ENCODE results near the gene TCEAL4. TPM values are rescaled to one million over a fixed set of nuclear protein-coding genes. Genes with fewer than 3 reads are reported as not detected.
A peak's percentile ranks its signal among the peaks of the same experiment; 100 is the strongest.
"Not testable (repeated sequence)": the region's sequence is repeated elsewhere in the genome, so short reads cannot be mapped to it uniquely, and the experiment has no call there.

The TCEAL4 gene
- total RNA-seq, 2 experiments from 2014 or later = 4.0 TPM

DNA sequence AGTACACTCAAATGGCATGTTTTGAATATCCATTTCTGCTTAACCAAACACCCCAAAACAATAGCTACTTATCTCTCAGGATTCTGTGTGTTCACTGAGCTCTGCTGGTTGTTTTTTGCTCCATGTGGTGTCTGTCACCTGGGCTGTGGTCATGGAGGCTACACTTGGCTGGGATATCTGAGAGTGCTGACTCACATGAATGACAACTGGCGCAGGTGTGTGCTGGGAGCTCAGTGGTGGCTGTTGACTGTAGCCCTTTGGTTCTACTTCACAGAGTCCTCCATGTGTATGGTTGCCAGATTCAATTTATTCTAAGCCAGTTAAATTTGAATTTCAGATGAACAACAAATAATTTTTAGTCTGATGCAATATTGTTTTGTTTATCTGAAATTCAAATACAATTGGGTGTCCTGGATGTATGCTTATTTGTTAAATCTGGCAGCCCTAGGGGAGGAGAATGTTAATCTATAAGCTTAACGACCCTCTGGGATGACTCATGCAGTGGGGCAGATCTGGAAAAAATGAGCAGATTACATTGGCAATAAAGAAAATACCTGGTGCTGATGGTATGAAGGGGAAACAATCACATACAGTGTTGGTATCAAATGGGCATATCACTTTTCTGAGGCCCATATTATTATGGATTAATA lies 28.2 kb upstream of the TCEAL4 start:
- Mint-ChIP-seq H3K4me1 (ENCODE audit: low read depth) (peaks cover 3% of the 10 kb centered on the region), H3K27me3 (ENCODE audit: low read depth) (peaks cover 5% of the 10 kb centered on the region), H3K9me3 (ENCODE audit: insufficient read depth) (no peaks in the 10 kb centered on the region), H3K36me3 (ENCODE audit: low read depth) (no peaks in the 10 kb centered on the region), H3K27ac (no peak overlapping the region), H3K4me3 (no peak overlapping the region)
- DNase-seq (no peak), ATAC-seq (no peak)
- ChIA-PET POLR2A (no interaction called here), CTCF (no interaction called here)

DNA sequence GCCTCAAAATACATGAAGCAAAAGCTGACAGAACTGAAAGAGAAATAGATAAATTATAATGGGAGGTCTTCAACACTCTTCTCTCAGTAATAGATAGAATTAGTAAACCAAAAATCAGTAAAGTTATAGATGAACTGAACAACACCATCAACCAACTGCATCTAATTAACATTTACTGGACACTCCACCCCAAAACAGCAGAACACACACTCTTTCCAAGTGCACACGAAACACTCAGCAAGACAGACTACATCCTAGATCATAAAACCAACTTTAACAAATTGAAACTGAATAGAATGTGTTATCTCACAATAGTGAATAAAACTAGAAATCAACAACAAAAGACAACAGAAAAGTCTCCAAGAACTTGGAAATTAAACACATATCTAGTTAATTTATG lies 25.1 kb upstream of the TCEAL4 start:
- H3K9me3 Mint-ChIP-seq (ENCODE audit: insufficient read depth) = no peaks in the 10 kb centered on the region
- CTCF ChIA-PET = interaction anchor here (1.6 kb wide), 1 partner anchor 27 kb away, joined by 5 read pairs; no protein-coding TSS in a partner anchor

DNA sequence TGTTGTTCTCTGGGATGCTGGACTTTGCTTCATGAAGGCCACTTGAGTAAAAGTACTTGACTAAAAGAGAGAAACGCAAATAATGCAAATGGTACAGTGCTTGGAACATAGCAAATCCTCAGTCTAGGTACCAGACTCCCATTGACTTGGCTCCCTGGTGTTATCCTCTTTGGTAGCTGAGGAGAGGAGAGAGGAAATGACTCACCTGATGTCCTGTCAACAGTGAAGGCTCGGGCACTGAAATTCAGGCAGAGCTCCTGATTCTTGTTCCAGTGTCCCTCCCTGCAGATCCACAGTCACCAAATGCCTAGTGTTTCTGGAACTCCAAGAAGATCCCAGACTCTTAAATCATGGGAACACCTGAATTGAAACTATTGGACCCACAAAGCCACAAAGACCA lies 22.5 kb upstream of the TCEAL4 start:
- ATAC-seq = no peak
- Mint-ChIP-seq H3K27ac (no peak overlapping the region), H3K4me1 (ENCODE audit: low read depth) (no peaks in the 10 kb centered on the region), H3K27me3 (ENCODE audit: low read depth) (peaks cover 5% of the 10 kb centered on the region), H3K36me3 (ENCODE audit: low read depth) (no peaks in the 10 kb centered on the region), H3K4me3 (no peak overlapping the region), H3K9me3 (ENCODE audit: insufficient read depth) (no peaks in the 10 kb centered on the region)
- ChIA-PET CTCF (no interaction called here), POLR2A (no interaction called here)
- no peak for DNase-seq

More for the DNA sequence above, 25.1 kb upstream of the TCEAL4 start:
- Mint-ChIP-seq H3K27ac (no peak overlapping the region), H3K27me3 (ENCODE audit: low read depth) (peaks cover 5% of the 10 kb centered on the region), H3K4me3 (no peak overlapping the region), H3K36me3 (ENCODE audit: low read depth) (no peaks in the 10 kb centered on the region), H3K4me1 (ENCODE audit: low read depth) (no peaks in the 10 kb centered on the region)
- no peak for ATAC-seq
- no peak for DNase-seq
- POLR2A ChIA-PET = no interaction called here

DNA sequence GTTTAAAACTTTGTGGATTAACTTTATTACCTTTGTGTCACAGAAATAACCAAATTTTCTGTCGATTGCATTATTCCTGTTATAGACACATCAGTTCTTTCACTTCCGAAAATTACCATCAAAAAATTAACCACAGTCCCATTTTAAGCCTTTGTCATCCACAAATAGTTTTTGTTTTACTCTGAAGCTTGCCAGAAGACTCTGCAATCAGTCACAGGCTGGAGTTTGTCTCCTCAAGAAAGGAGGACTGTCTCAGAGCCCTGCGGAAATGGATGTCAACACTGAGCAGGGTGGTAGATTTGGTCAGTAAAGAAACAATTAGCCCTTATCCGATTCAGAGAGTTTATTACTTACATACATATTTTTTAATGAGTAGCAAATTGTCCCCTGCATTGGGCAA lies 20.1 kb upstream of the TCEAL4 start:
- no peak overlapping the region for H3K27ac Mint-ChIP-seq
- H3K4me3 Mint-ChIP-seq = no peak overlapping the region
- H3K9me3 Mint-ChIP-seq (ENCODE audit: insufficient read depth) = no peaks in the 10 kb centered on the region
- ChIA-PET POLR2A (no interaction called here), CTCF (no interaction called here)
- no peaks in the 10 kb centered on the region for H3K36me3 Mint-ChIP-seq (ENCODE audit: low read depth)
- ATAC-seq = no peak
- H3K4me1 Mint-ChIP-seq (ENCODE audit: low read depth) = no peaks in the 10 kb centered on the region
- no peak for DNase-seq
- H3K27me3 Mint-ChIP-seq (ENCODE audit: low read depth) = peaks cover 5% of the 10 kb centered on the region

DNA sequence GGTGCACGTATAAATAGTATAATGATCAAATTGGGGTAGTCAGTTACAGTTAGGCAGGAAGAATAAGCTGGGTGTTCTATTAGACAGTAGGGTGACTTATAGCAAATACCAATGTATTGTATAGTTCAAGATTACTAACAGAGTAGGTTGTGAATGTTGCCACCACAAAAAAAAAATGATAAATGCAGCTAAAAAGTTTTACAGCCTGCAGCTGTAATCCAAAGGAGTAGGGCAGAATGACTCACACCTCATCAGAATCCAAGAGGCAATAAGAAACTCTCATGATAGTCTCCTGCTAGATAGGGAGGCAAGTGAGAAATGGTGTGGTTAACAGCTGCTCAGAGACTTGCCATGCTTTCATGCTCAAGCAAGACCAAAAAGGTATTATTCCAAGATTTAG lies 19.6 kb upstream of the TCEAL4 start:
- ATAC-seq = no peak
- POLR2A ChIA-PET = no interaction called here
- CTCF ChIA-PET = no interaction called here
- no peak for DNase-seq
- Mint-ChIP-seq H3K4me1 (ENCODE audit: low read depth) (no peaks in the 10 kb centered on the region), H3K27ac (no peak overlapping the region), H3K9me3 (ENCODE audit: insufficient read depth) (no peaks in the 10 kb centered on the region), H3K36me3 (ENCODE audit: low read depth) (no peaks in the 10 kb centered on the region), H3K4me3 (no peak overlapping the region), H3K27me3 (ENCODE audit: low read depth) (peaks cover 3% of the 10 kb centered on the region)

DNA sequence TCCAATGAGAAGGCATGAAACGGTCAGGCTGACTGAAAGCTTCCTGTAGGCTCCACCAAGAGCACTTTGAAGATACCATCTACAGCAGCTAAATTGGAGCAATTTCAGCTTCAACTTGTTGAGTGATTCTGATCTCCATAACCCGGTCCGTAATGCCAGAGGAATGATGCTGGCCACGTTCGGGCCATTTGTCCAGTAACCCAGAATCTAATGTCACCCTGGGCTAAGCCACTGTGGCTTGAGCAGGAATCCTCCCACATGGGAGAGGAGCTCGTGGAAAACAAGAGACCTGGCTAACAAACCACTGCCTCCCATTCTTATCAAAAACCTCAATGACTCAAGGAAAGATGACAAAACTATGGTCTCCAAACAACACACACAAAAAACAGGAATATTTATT lies 14.2 kb upstream of the TCEAL4 start:
- Mint-ChIP-seq H3K4me1 (ENCODE audit: low read depth) (no peaks in the 10 kb centered on the region), H3K36me3 (ENCODE audit: low read depth) (no peaks in the 10 kb centered on the region), H3K27ac (no peak overlapping the region), H3K9me3 (ENCODE audit: insufficient read depth) (no peaks in the 10 kb centered on the region), H3K27me3 (ENCODE audit: low read depth) (peaks cover 6% of the 10 kb centered on the region), H3K4me3 (no peak overlapping the region)
- ChIA-PET CTCF (no interaction called here), POLR2A (no interaction called here)
- no peak for ATAC-seq
- DNase-seq = no peak

DNA sequence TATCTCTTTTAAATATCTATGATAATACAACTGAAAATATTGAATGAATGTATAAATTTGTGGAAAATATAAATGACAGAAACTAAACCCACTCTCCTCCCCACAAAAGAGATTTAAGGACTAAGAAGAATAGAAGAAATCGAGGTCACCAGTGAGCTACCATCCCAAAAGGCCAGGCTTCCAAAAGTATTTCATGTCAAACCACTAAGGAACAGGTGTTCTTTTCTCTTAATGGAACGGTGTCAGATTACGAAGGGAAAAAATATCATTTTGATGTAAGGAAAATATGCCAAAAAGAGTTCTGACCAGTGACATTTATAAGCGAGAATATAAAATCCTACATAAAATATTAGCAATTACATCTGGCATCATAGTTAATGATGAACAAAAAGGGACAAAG lies 13.6 kb upstream of the TCEAL4 start:
- ChIA-PET CTCF (no interaction called here), POLR2A (no interaction called here)
- no peak overlapping the region for H3K4me3 Mint-ChIP-seq
- H3K27ac Mint-ChIP-seq = no peak overlapping the region
- peaks cover 6% of the 10 kb centered on the region for H3K27me3 Mint-ChIP-seq (ENCODE audit: low read depth)
- H3K36me3 Mint-ChIP-seq (ENCODE audit: low read depth) = no peaks in the 10 kb centered on the region
- no peaks in the 10 kb centered on the region for H3K4me1 Mint-ChIP-seq (ENCODE audit: low read depth)
- H3K9me3 Mint-ChIP-seq (ENCODE audit: insufficient read depth) = no peaks in the 10 kb centered on the region
- DNase-seq = no peak
- ATAC-seq = no peak

DNA sequence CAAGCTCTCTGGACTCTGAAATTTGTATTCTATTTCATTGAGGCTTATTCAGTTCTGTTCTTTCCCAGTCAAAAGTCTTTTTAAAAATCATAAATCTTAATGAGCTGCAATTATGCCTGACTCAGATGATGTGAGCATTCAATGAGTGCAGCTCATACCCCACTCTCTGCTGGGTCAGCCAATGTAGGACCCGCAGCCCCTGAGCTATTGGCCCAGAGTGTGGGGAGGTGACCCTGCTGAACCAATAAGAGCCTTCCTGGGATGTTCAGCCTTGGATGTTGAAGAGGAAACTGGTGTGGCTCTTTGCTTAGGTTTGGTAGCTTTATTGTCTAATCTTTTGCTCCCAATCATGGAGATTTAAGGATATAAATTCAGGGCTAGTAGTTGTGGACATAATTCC lies 12.1 kb upstream of the TCEAL4 start:
- ChIA-PET CTCF (no interaction called here), POLR2A (no interaction called here)
- no peak for ATAC-seq
- no peak overlapping the region for H3K27ac Mint-ChIP-seq
- H3K4me3 Mint-ChIP-seq = no peak overlapping the region
- no peak for DNase-seq
- no peaks in the 10 kb centered on the region for H3K4me1 Mint-ChIP-seq (ENCODE audit: low read depth)
- H3K27me3 Mint-ChIP-seq (ENCODE audit: low read depth) = peaks cover 8% of the 10 kb centered on the region
- H3K36me3 Mint-ChIP-seq (ENCODE audit: low read depth) = no peaks in the 10 kb centered on the region
- H3K9me3 Mint-ChIP-seq (ENCODE audit: insufficient read depth) = no peaks in the 10 kb centered on the region

DNA sequence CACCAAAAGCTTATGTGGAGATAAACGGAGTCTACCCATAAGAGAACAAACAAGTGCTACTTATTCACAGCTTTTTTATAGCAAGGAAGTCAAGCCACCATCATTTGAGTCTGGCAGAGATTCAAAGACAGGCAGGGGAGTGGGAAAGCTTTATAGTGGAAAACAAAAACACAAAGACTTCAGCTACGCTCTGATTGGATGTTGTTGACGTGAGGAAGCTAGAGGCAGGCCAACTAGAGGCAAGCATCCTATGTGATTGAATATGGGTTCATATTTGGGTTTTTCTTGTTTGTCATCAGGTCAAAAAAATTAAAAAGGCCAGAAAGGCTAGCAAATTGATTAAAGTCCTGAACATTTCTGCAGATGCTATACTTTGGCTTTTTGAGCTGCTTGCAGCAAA lies 719 bp upstream of the TCEAL4 start:
- DNase-seq = no peak
- no peak overlapping the region for H3K27ac Mint-ChIP-seq
- no peaks in the 10 kb centered on the region for H3K9me3 Mint-ChIP-seq (ENCODE audit: insufficient read depth)
- H3K36me3 Mint-ChIP-seq (ENCODE audit: low read depth) = no peaks in the 10 kb centered on the region
- no peak overlapping the region for H3K4me3 Mint-ChIP-seq
- peaks cover 6% of the 10 kb centered on the region for H3K27me3 Mint-ChIP-seq (ENCODE audit: low read depth)
- no peak for ATAC-seq
- ChIA-PET CTCF (no interaction called here), POLR2A (no interaction called here)
- H3K4me1 Mint-ChIP-seq (ENCODE audit: low read depth) = peaks cover 4% of the 10 kb centered on the region

DNA sequence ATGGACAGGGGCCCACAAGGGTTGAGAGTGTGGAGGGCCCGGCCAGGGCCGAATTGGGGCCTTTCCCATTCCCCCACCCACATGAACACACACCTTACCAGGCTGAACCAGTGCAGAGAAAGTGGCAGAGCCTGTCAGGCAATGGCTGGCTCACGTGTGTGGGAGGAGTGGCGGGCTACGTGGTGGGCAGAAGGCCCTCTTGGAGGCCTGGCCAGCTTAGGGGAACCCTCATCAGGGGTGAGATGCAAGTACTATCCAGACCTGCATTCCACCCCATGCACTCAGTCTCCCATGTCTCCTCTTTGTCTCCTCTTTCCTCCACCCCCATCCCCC lies 965 bp downstream of the TCEAL4 start:
- H3K27ac Mint-ChIP-seq = no peak overlapping the region

DNA sequence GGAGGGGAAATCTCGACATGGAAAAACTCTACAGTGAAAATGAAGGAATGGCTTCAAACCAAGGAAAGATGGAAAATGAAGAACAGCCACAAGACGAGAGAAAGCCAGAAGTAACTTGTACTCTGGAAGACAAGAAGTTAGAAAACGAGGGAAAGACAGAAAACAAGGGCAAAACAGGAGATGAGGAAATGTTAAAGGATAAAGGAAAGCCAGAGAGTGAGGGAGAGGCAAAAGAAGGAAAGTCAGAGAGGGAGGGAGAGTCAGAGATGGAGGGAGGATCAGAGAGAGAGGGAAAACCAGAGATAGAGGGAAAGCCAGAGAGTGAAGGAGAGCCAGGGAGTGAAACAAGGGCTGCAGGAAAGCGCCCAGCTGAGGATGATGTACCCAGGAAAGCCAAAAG lies 1.3 kb downstream of the TCEAL4 start:
- CTCF ChIA-PET = no interaction called here

More for the DNA sequence above, 965 bp downstream of the TCEAL4 start:
- Mint-ChIP-seq H3K4me3 (peak overlapping the region; percentile 76), H3K36me3 (ENCODE audit: low read depth) (no peaks in the 10 kb centered on the region), H3K9me3 (ENCODE audit: insufficient read depth) (no peaks in the 10 kb centered on the region), H3K27me3 (ENCODE audit: low read depth) (peaks cover 5% of the 10 kb centered on the region), H3K4me1 (ENCODE audit: low read depth) (peaks cover 4% of the 10 kb centered on the region)
- ChIA-PET CTCF (no interaction called here), POLR2A (no interaction called here)
- DNase-seq = no peak
- no peak for ATAC-seq

DNA sequence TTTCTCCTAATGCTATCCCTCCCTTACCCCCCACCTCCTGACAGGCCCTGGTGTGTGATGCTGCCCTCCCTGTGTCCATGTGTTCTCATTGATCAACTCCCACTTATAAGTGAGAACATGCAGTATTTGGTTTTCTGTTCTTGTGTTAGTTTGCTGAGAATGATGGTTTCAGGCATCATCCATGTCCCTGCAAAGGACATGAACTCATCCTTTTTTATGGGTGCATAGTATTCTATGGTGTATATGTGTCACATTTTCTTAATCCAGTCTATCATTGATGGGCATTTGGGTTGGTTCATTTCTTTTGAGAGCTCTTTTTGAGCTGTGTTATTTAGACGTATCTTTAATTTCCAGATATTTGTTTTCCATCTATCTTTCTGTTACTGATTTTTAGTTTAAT lies 7.0 kb downstream of the TCEAL4 start:
- DNase-seq; CTCF ChIA-PET; H3K27ac Mint-ChIP-seq; ATAC-seq; H3K27me3 Mint-ChIP-seq (ENCODE audit: low read depth); H3K4me1 Mint-ChIP-seq (ENCODE audit: low read depth); POLR2A ChIA-PET; H3K4me3 Mint-ChIP-seq; H3K9me3 Mint-ChIP-seq (ENCODE audit: insufficient read depth); H3K36me3 Mint-ChIP-seq (ENCODE audit: low read depth): not testable (repeated sequence)

More for the DNA sequence above, 1.3 kb downstream of the TCEAL4 start:
- H3K27me3 Mint-ChIP-seq (ENCODE audit: low read depth) = peaks cover 1% of the 10 kb centered on the region
- peaks cover 4% of the 10 kb centered on the region for H3K4me1 Mint-ChIP-seq (ENCODE audit: low read depth)
- DNase-seq = no peak
- H3K36me3 Mint-ChIP-seq (ENCODE audit: low read depth) = no peaks in the 10 kb centered on the region
- POLR2A ChIA-PET = no interaction called here
- no peak for ATAC-seq
- no peaks in the 10 kb centered on the region for H3K9me3 Mint-ChIP-seq (ENCODE audit: insufficient read depth)
- no peak overlapping the region for H3K27ac Mint-ChIP-seq
- H3K4me3 Mint-ChIP-seq = no peak overlapping the region

DNA sequence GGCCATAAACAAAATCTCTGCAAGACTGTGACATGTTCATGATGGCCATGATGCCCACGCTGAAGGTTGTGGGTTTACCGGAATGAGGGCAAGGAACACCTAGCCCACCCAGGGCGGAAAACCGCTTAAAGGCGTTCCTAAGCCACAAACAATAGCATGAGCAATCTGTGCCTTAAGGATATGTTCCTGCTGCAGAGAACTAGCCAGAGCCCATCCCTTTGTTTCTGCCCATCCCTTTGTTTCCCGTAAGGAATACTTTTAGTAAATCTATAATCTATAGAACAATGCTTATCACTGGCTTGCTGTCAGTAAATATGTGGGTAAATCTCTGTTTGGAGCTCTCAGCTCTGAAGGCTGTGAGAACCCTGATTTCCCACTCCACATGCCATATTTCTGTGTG lies 9.9 kb downstream of the TCEAL4 start:
- H3K27ac Mint-ChIP-seq; H3K27me3 Mint-ChIP-seq (ENCODE audit: low read depth); CTCF ChIA-PET; H3K9me3 Mint-ChIP-seq (ENCODE audit: insufficient read depth); ATAC-seq; H3K4me3 Mint-ChIP-seq; H3K4me1 Mint-ChIP-seq (ENCODE audit: low read depth); POLR2A ChIA-PET; H3K36me3 Mint-ChIP-seq (ENCODE audit: low read depth); DNase-seq: not testable (repeated sequence)

All from activated CD8-positive, alpha-beta T cell treated with anti-CD3 and anti-CD28 coated beads, Interleukin-2, amount 10 ng/mL, durations not matched to agents 7 days and 5 days (primary cell).